AG04449 (cell line): ENCODE results near the gene S100A11.

Source experiments
- CTCF ChIA-PET: fragments of 350-600 bp; formaldehyde crosslinking; extraction: SDS; loops from one replicate; lab custom pipeline; 2021; ENCODE audit warnings: antibody characterized with exemption; lab: Yijun Ruan, JAX
- POLR2A ChIA-PET: fragments of 400-600, 350-600 bp; formaldehyde crosslinking; extraction: SDS; loops from one replicate; lab custom pipeline; 2020; ENCODE audit warnings: antibody characterized with exemption, inconsistent platforms; lab: Yijun Ruan, JAX
- DNase-seq: peaks from one replicate; pipeline ENCODE4 v3.0.0-alpha.2; 2010; ENCODE audit warnings: low read depth, low spot score
- H3K4me3 ChIP-seq: 2 replicates; pipeline ENCODE4 v1.5.1; 2011; ENCODE audit warnings: low read depth, mild to moderate bottlenecking, control low read depth, low read length
- CTCF ChIP-seq: IDR thresholded peaks from one replicate; pipeline ENCODE4 v1.5.1; 2011; ENCODE audit warnings: mild to moderate bottlenecking, moderate library complexity, low read length, control low read depth, inconsistent platforms; ENCODE audit not compliant: insufficient read depth; ENCODE audit errors: missing control alignments

S100A11 gene

GRCh38 chr1:152035539-152036266 is 1.1 kb downstream of the S100A11 start:
- POLR2A ChIA-PET = interaction anchor here (0.7 to 2.3 kb wide), 3 partner anchors 11 to 46 kb away, joined by 3 to 37 read pairs (median 4); no protein-coding TSS in a partner anchor
- DNase-seq = no peak

GRCh38 chr1:152034654-152035538 is 1.9 kb downstream of the S100A11 start:
- DNase-seq = no peak
- ChIA-PET POLR2A (interaction anchor here (0.7 to 1.6 kb wide), 5 partner anchors 13 to 45 kb away, joined by 3 to 9 read pairs (median 4); partner anchors contain the start of gene S100A10), CTCF (interaction anchor here (0.6 to 4.4 kb wide), 22 partner anchors 11 to 424 kb away, joined by 3 to 59 read pairs (median 3); no protein-coding TSS in a partner anchor)
- peak; percentile 58 for TF ChIP-seq CTCF
- H3K4me3 ChIP-seq = peak overlapping the region; percentile 82

More at GRCh38 chr1:152035539-152036266, 1.1 kb downstream of the S100A11 start:
- CTCF ChIA-PET = interaction anchor here (0.7 to 4.4 kb wide), 14 partner anchors 10 to 423 kb away, joined by 3 to 59 read pairs (median 8); no protein-coding TSS in a partner anchor
- TF ChIP-seq CTCF = no peak
- H3K4me3 ChIP-seq = peak overlapping the region; percentile 82

GRCh38 chr1:152034324-152034653 is 2.5 kb downstream of the S100A11 start:
- CTCF ChIA-PET = interaction anchor here (0.6 to 4.4 kb wide), 19 partner anchors 11 to 116 kb away, joined by 3 to 59 read pairs (median 3); no protein-coding TSS in a partner anchor
- H3K4me3 ChIP-seq = peak overlapping the region; percentile 82
- DNase-seq = no peak
- TF ChIP-seq CTCF = no peak
- POLR2A ChIA-PET = interaction anchor here (0.7 to 1.6 kb wide), 4 partner anchors 13 to 45 kb away, joined by 3 to 9 read pairs (median 4); partner anchors contain the start of gene S100A10

- no peak overlapping the region for H3K4me3 ChIP-seq
- ChIA-PET CTCF (interaction anchor here (3.3 to 3.5 kb wide), 2 partner anchors 12 to 16 kb away, joined by 12 to 21 read pairs; no protein-coding TSS in a partner anchor), POLR2A (no interaction called here)
- TF ChIP-seq CTCF = no peak
- DNase-seq = no peak
Measured at GRCh38 chr1:152029929-152030211, 6.9 kb downstream of the S100A11 start.

- ChIA-PET POLR2A (no interaction called here), CTCF (interaction anchor here (2.6 to 3.5 kb wide), 3 partner anchors 11 to 62 kb away, joined by 8 to 21 read pairs (median 12); no protein-coding TSS in a partner anchor)
- H3K4me3 ChIP-seq = no peak overlapping the region
- DNase-seq = no peak
- TF ChIP-seq CTCF = no peak
Measured at GRCh38 chr1:152029144-152029928, 7.5 kb downstream of the S100A11 start.
